Measurements from ENCODE around the gene CCDC24. TPM values are rescaled to one million over a fixed set of nuclear protein-coding genes. Genes with fewer than 3 reads are reported as not detected.

The CCDC24 gene
- total RNA-seq, 1 donor from 2014 or later, result 4.2 TPM

GRCh38 chr1:43981135-43981491, 10.3 kb upstream of the CCDC24 start:
- TF ChIP-seq CTCF (IDR thresholded peaks at IDR 0.05; ENCODE audit: insufficient read depth, low read depth, low read length) (no peak), EZH2 (IDR thresholded peaks at IDR 0.05; ENCODE audit: insufficient read depth, low read length) (no peak)
- H3K4me2 ChIP-seq (ENCODE audit: low read length), result peak overlapping the region; percentile 97
- no peak for DNase-seq (ENCODE audit: low read depth)
- FAIRE-seq, result no peak
- H3K4me3 ChIP-seq (ENCODE audit: insufficient read depth, low read depth, low read length), result no peak overlapping the region
- peaks cover 38% of the 10 kb centered on the region for H3K4me1 Mint-ChIP-seq (ENCODE audit: low read depth, unreplicated experiment)
- no peaks in the 10 kb centered on the region for H3K9me3 Mint-ChIP-seq (ENCODE audit: unreplicated experiment)
- peaks cover 21% of the 10 kb centered on the region for H3K36me3 ChIP-seq (ENCODE audit: insufficient read depth, low read length)
- H3K4me3 Mint-ChIP-seq (ENCODE audit: unreplicated experiment), result no peak overlapping the region
- no peak overlapping the region for H3K27ac Mint-ChIP-seq (ENCODE audit: unreplicated experiment)
- H3K36me3 Mint-ChIP-seq (ENCODE audit: low read depth, unreplicated experiment), result peaks cover 33% of the 10 kb centered on the region
- H3K79me2 ChIP-seq (ENCODE audit: insufficient read depth, low read length), result peaks cover 66% of the 10 kb centered on the region
- no peaks in the 10 kb centered on the region for H3K27me3 ChIP-seq (ENCODE audit: insufficient read depth, low read length)
- no peak overlapping the region for H3K27ac ChIP-seq (ENCODE audit: low read depth, low read length)
- H3K27me3 Mint-ChIP-seq (ENCODE audit: low read depth, unreplicated experiment), result no peaks in the 10 kb centered on the region
- H3K4me1 ChIP-seq (ENCODE audit: insufficient read depth, low read length), result peaks cover 35% of the 10 kb centered on the region
- H2AFZ ChIP-seq (ENCODE audit: low read depth, low read length), result no peak overlapping the region
- H4K20me1 ChIP-seq (ENCODE audit: insufficient read depth, low read length), result peaks cover 79% of the 10 kb centered on the region
- no peak overlapping the region for H3K9ac ChIP-seq (ENCODE audit: low read length)
- no peaks in the 10 kb centered on the region for H3K9me3 ChIP-seq (ENCODE audit: insufficient read depth, low read depth, low read length)

- no peak overlapping the region for H3K4me3 Mint-ChIP-seq (ENCODE audit: unreplicated experiment)
- Histone ChIP-seq H3K9ac (ENCODE audit: low read length) (no peak overlapping the region), H2AFZ (ENCODE audit: low read depth, low read length) (no peak overlapping the region), H3K79me2 (ENCODE audit: insufficient read depth, low read length) (peaks cover 60% of the 10 kb centered on the region), H3K4me2 (ENCODE audit: low read length) (no peak overlapping the region), H3K27ac (ENCODE audit: low read depth, low read length) (no peak overlapping the region), H3K36me3 (ENCODE audit: insufficient read depth, low read length) (peaks cover 16% of the 10 kb centered on the region), H4K20me1 (ENCODE audit: insufficient read depth, low read length) (peaks cover 78% of the 10 kb centered on the region), H3K9me3 (ENCODE audit: insufficient read depth, low read depth, low read length) (no peaks in the 10 kb centered on the region), H3K4me1 (ENCODE audit: insufficient read depth, low read length) (peaks cover 30% of the 10 kb centered on the region), H3K4me3 (ENCODE audit: insufficient read depth, low read depth, low read length) (no peak overlapping the region), H3K27me3 (ENCODE audit: insufficient read depth, low read length) (no peaks in the 10 kb centered on the region)
- TF ChIP-seq CTCF (IDR thresholded peaks at IDR 0.05; ENCODE audit: insufficient read depth, low read depth, low read length), result no peak
- no peak for TF ChIP-seq EZH2 (IDR thresholded peaks at IDR 0.05; ENCODE audit: insufficient read depth, low read length)
- no peak overlapping the region for H3K27ac Mint-ChIP-seq (ENCODE audit: unreplicated experiment)
- DNase-seq (ENCODE audit: low read depth) (no peak), FAIRE-seq (no peak)
- peaks cover 38% of the 10 kb centered on the region for H3K4me1 Mint-ChIP-seq (ENCODE audit: low read depth, unreplicated experiment)
- H3K27me3 Mint-ChIP-seq (ENCODE audit: low read depth, unreplicated experiment), result no peaks in the 10 kb centered on the region
- peaks cover 38% of the 10 kb centered on the region for H3K36me3 Mint-ChIP-seq (ENCODE audit: low read depth, unreplicated experiment)
- H3K9me3 Mint-ChIP-seq (ENCODE audit: unreplicated experiment), result no peaks in the 10 kb centered on the region
These were observed 9.8 kb upstream of the CCDC24 start for GRCh38 chr1:43981636-43982035.

GRCh38 chr1:43982241-43982640, 9.2 kb upstream of the CCDC24 start:
- no peaks in the 10 kb centered on the region for H3K27me3 Mint-ChIP-seq (ENCODE audit: low read depth, unreplicated experiment)
- no peak for DNase-seq (ENCODE audit: low read depth)
- no peak overlapping the region for H3K4me3 Mint-ChIP-seq (ENCODE audit: unreplicated experiment)
- H3K36me3 ChIP-seq (ENCODE audit: insufficient read depth, low read length), result peaks cover 10% of the 10 kb centered on the region
- H3K4me3 ChIP-seq (ENCODE audit: insufficient read depth, low read depth, low read length), result no peak overlapping the region
- FAIRE-seq, result no peak
- H3K9ac ChIP-seq (ENCODE audit: low read length), result no peak overlapping the region
- H2AFZ ChIP-seq (ENCODE audit: low read depth, low read length), result no peak overlapping the region
- peaks cover 74% of the 10 kb centered on the region for H4K20me1 ChIP-seq (ENCODE audit: insufficient read depth, low read length)
- H3K79me2 ChIP-seq (ENCODE audit: insufficient read depth, low read length), result peaks cover 54% of the 10 kb centered on the region
- H3K36me3 Mint-ChIP-seq (ENCODE audit: low read depth, unreplicated experiment), result peaks cover 36% of the 10 kb centered on the region
- peaks cover 28% of the 10 kb centered on the region for H3K4me1 ChIP-seq (ENCODE audit: insufficient read depth, low read length)
- H3K9me3 Mint-ChIP-seq (ENCODE audit: unreplicated experiment), result no peaks in the 10 kb centered on the region
- no peak for TF ChIP-seq CTCF (IDR thresholded peaks at IDR 0.05; ENCODE audit: insufficient read depth, low read depth, low read length)
- no peak for TF ChIP-seq EZH2 (IDR thresholded peaks at IDR 0.05; ENCODE audit: insufficient read depth, low read length)
- peak overlapping the region; percentile 28 for H3K4me2 ChIP-seq (ENCODE audit: low read length)
- peaks cover 36% of the 10 kb centered on the region for H3K4me1 Mint-ChIP-seq (ENCODE audit: low read depth, unreplicated experiment)
- H3K27ac Mint-ChIP-seq (ENCODE audit: unreplicated experiment), result no peak overlapping the region
- no peak overlapping the region for H3K27ac ChIP-seq (ENCODE audit: low read depth, low read length)
- no peaks in the 10 kb centered on the region for H3K27me3 ChIP-seq (ENCODE audit: insufficient read depth, low read length)
- no peaks in the 10 kb centered on the region for H3K9me3 ChIP-seq (ENCODE audit: insufficient read depth, low read depth, low read length)
